ENCODE data around the gene ELMO1.

The ELMO1 gene

GRCh38 chr7:37216156-37216852 lies 232.4 kb downstream of the ELMO1 start:
- TF ChIP-seq SUZ12 (IDR thresholded peaks at IDR 0.05) = no peak
- TF ChIP-seq ARNT (IDR thresholded peaks at IDR 0.05) = no peak
- no peak for TF ChIP-seq PKNOX1 (IDR thresholded peaks at IDR 0.05)
- no peak for TF ChIP-seq FOXA1 (IDR thresholded peaks at IDR 0.05)
- no peak for TF ChIP-seq CTBP1 (IDR thresholded peaks at IDR 0.05; ENCODE audit: borderline replicate concordance)
- no peak for TF ChIP-seq FOXK2 (IDR thresholded peaks at IDR 0.05)
- no peak for TF ChIP-seq ZNF384 (IDR thresholded peaks at IDR 0.05)
- no peak for TF ChIP-seq TARDBP (IDR thresholded peaks at IDR 0.05)
- no peak for TF ChIP-seq NFRKB (IDR thresholded peaks at IDR 0.05)
- no peak for TF ChIP-seq HDGF (IDR thresholded peaks at IDR 0.05; ENCODE audit: borderline replicate concordance)
- TF ChIP-seq FOXM1 (IDR thresholded peaks at IDR 0.05; ENCODE audit: borderline replicate concordance) = no peak
- TF ChIP-seq BHLHE40 (IDR thresholded peaks at IDR 0.05; ENCODE audit: borderline replicate concordance) = no peak
- CTCF ChIA-PET = interaction anchor here (0.6 to 0.7 kb wide), 2 partner anchors 34 to 44 kb away, joined by 4 to 6 read pairs; no protein-coding TSS in a partner anchor
- POLR2A ChIA-PET = no interaction called here
- no peak for DNase-seq (ENCODE audit: extremely low spot score)

- ChIA-PET CTCF (interaction anchor here (0.6 to 0.7 kb wide), 3 partner anchors 33 to 1414 kb away, joined by 4 to 6 read pairs (median 4); no protein-coding TSS in a partner anchor), POLR2A (no interaction called here)
- no peak for DNase-seq (ENCODE audit: extremely low spot score)
- TF ChIP-seq NFRKB (IDR thresholded peaks at IDR 0.05) (no peak), ELF4 (IDR thresholded peaks at IDR 0.05) (no peak), HDGF (IDR thresholded peaks at IDR 0.05; ENCODE audit: borderline replicate concordance) (no peak), L3MBTL2 (conservative IDR thresholded peaks at IDR 0.05) (no peak), FOXM1 (IDR thresholded peaks at IDR 0.05; ENCODE audit: borderline replicate concordance) (no peak), CTBP1 (IDR thresholded peaks at IDR 0.05; ENCODE audit: borderline replicate concordance) (no peak), ZNF384 (IDR thresholded peaks at IDR 0.05) (no peak)
Measured at GRCh38 chr7:37215290-37215923, 233.3 kb downstream of the ELMO1 start.

- DNase-seq (ENCODE audit: extremely low spot score) = no peak
- CTCF ChIA-PET = no interaction called here
- TF ChIP-seq SUZ12 (IDR thresholded peaks at IDR 0.05) = no peak
- no peak for TF ChIP-seq FOXM1 (IDR thresholded peaks at IDR 0.05; ENCODE audit: borderline replicate concordance)
- no peak for TF ChIP-seq CTBP1 (IDR thresholded peaks at IDR 0.05; ENCODE audit: borderline replicate concordance)
- no peak for TF ChIP-seq ZNF384 (IDR thresholded peaks at IDR 0.05)
- TF ChIP-seq BHLHE40 (IDR thresholded peaks at IDR 0.05; ENCODE audit: borderline replicate concordance) = no peak
- TF ChIP-seq ARNT (IDR thresholded peaks at IDR 0.05) = no peak
- no peak for TF ChIP-seq TARDBP (IDR thresholded peaks at IDR 0.05)
- no peak for TF ChIP-seq HDGF (IDR thresholded peaks at IDR 0.05; ENCODE audit: borderline replicate concordance)
- TF ChIP-seq NFRKB (IDR thresholded peaks at IDR 0.05) = no peak
- TF ChIP-seq SP1 (IDR thresholded peaks at IDR 0.05) = no peak
- no peak for TF ChIP-seq PKNOX1 (IDR thresholded peaks at IDR 0.05)
- TF ChIP-seq ELF4 (IDR thresholded peaks at IDR 0.05) = no peak
- no peak for TF ChIP-seq FOXK2 (IDR thresholded peaks at IDR 0.05)
- TF ChIP-seq L3MBTL2 (conservative IDR thresholded peaks at IDR 0.05) = no peak
- no peak for TF ChIP-seq FOXA1 (IDR thresholded peaks at IDR 0.05)
- TF ChIP-seq LEF1 (IDR thresholded peaks at IDR 0.05; ENCODE audit: borderline replicate concordance) = no peak
- POLR2A ChIA-PET = no interaction called here
Measured at GRCh38 chr7:37212556-37212955, 236.1 kb downstream of the ELMO1 start.

GRCh38 chr7:37212051-37212450 lies 236.6 kb downstream of the ELMO1 start:
- DNase-seq (ENCODE audit: extremely low spot score) = no peak
- TF ChIP-seq ZNF384 (IDR thresholded peaks at IDR 0.05) = no peak
- no peak for TF ChIP-seq PKNOX1 (IDR thresholded peaks at IDR 0.05)
- no peak for TF ChIP-seq FOXK2 (IDR thresholded peaks at IDR 0.05)
- TF ChIP-seq TARDBP (IDR thresholded peaks at IDR 0.05) = no peak
- no peak for TF ChIP-seq LEF1 (IDR thresholded peaks at IDR 0.05; ENCODE audit: borderline replicate concordance)
- no peak for TF ChIP-seq L3MBTL2 (conservative IDR thresholded peaks at IDR 0.05)
- TF ChIP-seq BHLHE40 (IDR thresholded peaks at IDR 0.05; ENCODE audit: borderline replicate concordance) = no peak
- no peak for TF ChIP-seq ELF4 (IDR thresholded peaks at IDR 0.05)
- TF ChIP-seq FOXA1 (IDR thresholded peaks at IDR 0.05) = no peak
- TF ChIP-seq FOXM1 (IDR thresholded peaks at IDR 0.05; ENCODE audit: borderline replicate concordance) = no peak
- TF ChIP-seq SP1 (IDR thresholded peaks at IDR 0.05) = no peak
- TF ChIP-seq CTBP1 (IDR thresholded peaks at IDR 0.05; ENCODE audit: borderline replicate concordance) = no peak
- POLR2A ChIA-PET = no interaction called here
- CTCF ChIA-PET = no interaction called here

- POLR2A ChIA-PET = no interaction called here
- TF ChIP-seq FOXM1 (IDR thresholded peaks at IDR 0.05; ENCODE audit: borderline replicate concordance) = no peak
- no peak for TF ChIP-seq ARNT (IDR thresholded peaks at IDR 0.05)
- no peak for TF ChIP-seq BHLHE40 (IDR thresholded peaks at IDR 0.05; ENCODE audit: borderline replicate concordance)
- no peak for TF ChIP-seq ZNF384 (IDR thresholded peaks at IDR 0.05)
- TF ChIP-seq FOXA1 (IDR thresholded peaks at IDR 0.05) = no peak
- TF ChIP-seq HDGF (IDR thresholded peaks at IDR 0.05; ENCODE audit: borderline replicate concordance) = no peak
- CTCF ChIA-PET = no interaction called here
- DNase-seq (ENCODE audit: extremely low spot score) = no peak
Measured at GRCh38 chr7:37211097-37211880, 237.4 kb downstream of the ELMO1 start.
